GM12873 (cell line): ENCODE data around the gene KBTBD6.

ENCODE experiments used
- TF ChIP-seq, protein P1 (sequence below): IDR thresholded peaks from 2 replicates; pipeline ENCODE4 v1.5.1; 2012; ENCODE audit warnings: low read depth, mild to moderate bottlenecking, moderate library complexity, low read length, control low read depth; ENCODE audit not compliant: insufficient read depth; ENCODE audit errors: missing control alignments

Gene KBTBD6

DNA sequence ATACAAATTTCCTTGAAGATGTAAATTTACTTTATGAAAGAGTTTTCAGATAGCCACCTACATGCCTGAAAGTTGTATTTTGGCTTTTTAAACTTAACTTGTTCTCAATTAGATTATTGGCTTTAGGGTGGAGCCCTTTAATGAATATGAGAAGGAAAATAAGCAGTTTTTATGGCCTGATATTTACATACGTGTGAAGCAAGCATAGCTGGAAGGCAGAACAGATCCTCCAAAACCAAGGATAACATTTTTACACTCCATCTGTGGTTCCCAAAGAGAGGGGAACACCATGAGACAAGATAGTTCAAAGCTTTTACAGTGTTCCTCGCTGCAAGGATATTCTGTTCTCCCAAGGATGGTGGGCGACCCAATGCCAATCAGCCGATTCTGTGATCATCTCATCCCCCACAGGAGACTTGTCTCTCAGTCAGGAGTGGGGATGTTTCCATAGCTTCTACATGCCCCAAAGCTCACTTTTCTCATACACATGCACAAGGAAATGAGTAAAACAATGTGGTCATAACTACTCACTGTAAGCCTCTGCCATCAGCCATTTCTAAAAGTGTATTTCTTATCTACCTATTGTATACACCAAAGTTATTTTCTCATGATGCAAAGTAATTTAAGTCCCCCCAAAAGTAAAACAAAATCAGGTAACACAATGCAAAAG lies 24.6 kb upstream of the KBTBD6 start:
- TF ChIP-seq, protein P1, sequence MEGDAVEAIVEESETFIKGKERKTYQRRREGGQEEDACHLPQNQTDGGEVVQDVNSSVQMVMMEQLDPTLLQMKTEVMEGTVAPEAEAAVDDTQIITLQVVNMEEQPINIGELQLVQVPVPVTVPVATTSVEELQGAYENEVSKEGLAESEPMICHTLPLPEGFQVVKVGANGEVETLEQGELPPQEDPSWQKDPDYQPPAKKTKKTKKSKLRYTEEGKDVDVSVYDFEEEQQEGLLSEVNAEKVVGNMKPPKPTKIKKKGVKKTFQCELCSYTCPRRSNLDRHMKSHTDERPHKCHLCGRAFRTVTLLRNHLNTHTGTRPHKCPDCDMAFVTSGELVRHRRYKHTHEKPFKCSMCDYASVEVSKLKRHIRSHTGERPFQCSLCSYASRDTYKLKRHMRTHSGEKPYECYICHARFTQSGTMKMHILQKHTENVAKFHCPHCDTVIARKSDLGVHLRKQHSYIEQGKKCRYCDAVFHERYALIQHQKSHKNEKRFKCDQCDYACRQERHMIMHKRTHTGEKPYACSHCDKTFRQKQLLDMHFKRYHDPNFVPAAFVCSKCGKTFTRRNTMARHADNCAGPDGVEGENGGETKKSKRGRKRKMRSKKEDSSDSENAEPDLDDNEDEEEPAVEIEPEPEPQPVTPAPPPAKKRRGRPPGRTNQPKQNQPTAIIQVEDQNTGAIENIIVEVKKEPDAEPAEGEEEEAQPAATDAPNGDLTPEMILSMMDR, result no peak

DNA sequence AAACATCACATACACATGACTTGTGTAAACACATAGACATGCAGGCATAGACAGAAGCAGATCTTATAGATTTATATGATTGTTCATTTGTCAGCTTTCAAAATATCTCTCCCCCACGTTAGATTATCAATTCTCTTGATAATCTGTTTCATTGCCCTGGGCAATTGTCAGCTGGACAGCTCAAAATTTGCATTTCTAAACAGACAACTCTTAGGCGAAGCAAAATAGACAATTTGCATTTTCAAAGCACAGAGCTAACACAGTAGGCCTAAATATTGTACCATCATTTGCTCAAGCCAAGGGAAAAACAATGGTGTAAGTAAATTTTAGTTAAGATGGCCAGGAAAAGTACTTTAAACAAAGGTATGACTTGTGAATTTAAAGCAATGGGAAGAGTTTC lies 24.0 kb upstream of the KBTBD6 start:
- TF ChIP-seq, protein P1, result no peak

DNA sequence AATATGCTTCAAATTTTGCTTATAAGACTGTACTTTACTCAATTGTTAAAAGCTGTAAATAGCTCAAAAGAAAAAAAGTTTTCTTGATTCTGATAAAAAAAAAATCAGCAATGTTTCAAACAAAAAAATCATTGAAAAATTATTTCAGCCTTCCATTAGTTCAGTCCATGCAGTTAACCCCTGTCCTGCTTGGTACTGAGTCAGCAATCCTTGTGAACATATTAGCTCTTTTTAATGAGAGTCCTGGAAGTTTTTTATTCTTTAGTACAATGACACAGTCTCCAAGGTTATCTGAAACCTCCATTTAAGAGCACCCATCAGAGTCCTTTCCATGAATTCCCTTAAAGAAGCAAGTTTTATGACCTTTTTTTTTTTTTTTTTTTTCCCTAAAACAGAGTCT lies 21.4 kb upstream of the KBTBD6 start:
- TF ChIP-seq, protein P1, result no peak

DNA sequence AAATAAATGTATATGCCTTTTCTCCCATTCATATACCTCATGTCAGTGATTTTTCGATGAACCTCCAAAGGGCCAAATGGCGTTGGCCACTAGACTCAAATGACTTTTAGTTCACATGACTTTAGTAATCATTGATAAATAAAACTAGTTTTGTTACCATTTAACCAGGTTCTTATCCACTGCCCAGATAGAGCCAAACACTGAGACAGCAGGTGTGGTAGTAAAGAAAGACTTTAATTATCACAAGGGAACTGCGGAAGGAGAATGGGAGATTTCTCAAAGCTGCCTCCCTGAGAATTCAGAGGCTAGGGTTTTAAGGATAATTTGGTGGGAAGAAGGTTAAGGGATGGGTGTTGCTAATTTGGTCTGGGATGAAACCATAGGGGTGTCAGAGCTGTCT lies 19.4 kb upstream of the KBTBD6 start:
- TF ChIP-seq, protein P1, result no peak

DNA sequence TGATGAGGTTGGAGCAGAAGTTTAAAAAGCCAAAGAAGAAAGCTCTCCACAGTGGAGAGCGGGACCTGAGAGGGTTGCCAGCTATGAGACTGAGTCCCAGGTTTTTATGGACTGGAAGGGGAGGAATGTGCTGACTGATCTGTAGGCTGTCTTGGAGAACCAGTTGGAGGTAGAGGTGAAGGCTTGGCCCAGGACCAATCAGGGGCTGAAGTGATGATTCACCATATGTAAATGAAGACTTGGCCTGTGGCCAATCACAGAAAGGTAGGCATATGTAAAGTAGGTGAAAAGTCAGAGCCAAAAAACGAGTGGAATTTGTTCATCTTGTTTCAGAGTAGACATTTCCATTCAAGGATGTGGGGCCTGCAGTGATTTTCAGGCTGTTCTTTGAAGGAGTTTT lies 17.5 kb upstream of the KBTBD6 start:
- TF ChIP-seq, protein P1, result no peak

DNA sequence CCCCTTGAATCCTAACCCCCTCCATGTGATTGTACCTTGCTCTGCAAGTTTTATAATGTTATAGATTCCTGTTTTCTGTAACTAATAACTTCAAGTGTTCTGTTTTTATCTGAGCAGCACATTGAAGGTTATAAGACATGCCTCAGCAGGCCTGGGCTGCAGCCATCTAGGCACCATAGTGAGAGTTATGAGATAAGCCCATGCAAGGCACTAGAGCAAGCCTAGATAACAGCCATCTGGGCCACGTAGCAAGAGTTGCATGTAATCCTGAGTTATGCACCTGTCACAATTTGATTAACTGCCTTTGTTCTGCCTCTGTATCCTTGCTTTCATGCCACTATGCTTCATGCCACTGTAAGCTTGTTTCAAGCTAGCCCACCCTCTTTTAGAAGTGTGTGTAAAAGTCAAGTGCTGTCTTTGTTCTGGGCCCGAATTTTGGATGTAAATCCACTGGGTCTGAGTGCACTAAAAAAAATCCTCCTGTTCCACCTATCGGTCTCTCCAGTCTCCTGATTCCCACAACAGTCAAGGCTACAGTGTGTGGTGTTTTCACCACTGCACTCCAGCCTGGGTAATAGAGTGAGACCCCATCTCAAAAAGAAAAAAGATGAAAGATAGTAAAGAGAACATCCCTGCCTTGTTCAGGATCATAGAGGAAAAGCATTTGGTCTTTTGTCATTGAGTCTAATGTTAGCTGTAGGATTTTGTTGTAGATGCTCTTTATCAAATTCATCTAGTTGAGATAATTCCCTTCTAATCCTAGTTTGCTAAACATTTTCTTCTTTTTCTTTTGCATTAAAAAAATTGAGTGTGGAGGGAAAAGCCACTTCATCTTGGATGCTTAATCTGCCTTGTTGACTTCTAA lies 16.0 kb upstream of the KBTBD6 start:
- TF ChIP-seq, protein P1, result no peak

DNA sequence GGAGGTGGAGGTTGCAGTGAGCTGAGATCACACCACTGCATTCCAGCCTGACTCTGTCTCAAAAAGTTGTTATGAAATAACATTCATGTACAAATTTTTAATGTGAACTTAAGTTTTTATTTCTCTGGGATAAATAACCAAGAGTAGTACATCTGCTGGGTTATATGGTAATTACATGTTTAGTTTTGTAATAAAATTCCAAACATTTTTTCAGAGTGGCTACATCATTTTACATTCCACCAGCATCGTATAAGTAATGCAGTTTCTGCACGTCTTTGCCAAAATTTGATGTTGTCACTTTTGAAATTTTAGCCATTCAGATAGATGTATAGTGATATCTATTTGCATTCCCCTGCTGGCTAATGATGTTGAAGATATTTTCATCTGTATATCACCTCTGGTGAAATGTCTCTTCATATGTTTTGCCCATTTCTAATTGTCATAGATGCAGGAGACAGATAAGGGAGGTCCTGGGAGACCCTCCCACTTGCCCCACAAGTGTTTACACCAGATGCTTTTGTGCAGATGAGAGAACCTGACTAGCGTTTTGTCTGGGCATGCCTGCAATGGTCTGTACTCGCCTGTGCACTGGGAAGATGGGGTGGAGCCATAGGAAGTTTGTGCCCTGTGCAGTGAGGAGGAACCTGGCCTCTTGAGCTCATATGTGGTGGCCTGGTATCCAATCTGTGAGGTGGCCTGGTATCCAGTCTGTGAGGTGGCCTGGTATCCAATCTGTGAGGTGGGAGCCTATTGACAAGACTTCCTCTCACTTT lies 12.7 kb upstream of the KBTBD6 start:
- TF ChIP-seq, protein P1, result no peak
